Sigmoid colon (tissue), 4 donors: Measurements from ENCODE around the gene TRIM33.

Experiments
- EP300 ChIP-seq, 4 donors: sonication (generic); formaldehyde crosslinking; IDR thresholded peaks; one replicate each; pipeline ENCODE4 v1.6.1; 2017; ENCODE audit warnings: antibody characterized with exemption in 4 of 4
- TF ChIP-seq, protein P1 (sequence below), 4 experiments: fragments of 450-650 bp in 3 of 4; fragments of 200-600 bp in 1 of 4; IDR thresholded peaks; one replicate each; pipeline ENCODE4 v1.5.1; 2016 to 2019; ENCODE audit warnings: antibody characterized with exemption in 4 of 4, mild to moderate bottlenecking in 3 of 4, moderate library complexity in 2 of 4

DNA sequence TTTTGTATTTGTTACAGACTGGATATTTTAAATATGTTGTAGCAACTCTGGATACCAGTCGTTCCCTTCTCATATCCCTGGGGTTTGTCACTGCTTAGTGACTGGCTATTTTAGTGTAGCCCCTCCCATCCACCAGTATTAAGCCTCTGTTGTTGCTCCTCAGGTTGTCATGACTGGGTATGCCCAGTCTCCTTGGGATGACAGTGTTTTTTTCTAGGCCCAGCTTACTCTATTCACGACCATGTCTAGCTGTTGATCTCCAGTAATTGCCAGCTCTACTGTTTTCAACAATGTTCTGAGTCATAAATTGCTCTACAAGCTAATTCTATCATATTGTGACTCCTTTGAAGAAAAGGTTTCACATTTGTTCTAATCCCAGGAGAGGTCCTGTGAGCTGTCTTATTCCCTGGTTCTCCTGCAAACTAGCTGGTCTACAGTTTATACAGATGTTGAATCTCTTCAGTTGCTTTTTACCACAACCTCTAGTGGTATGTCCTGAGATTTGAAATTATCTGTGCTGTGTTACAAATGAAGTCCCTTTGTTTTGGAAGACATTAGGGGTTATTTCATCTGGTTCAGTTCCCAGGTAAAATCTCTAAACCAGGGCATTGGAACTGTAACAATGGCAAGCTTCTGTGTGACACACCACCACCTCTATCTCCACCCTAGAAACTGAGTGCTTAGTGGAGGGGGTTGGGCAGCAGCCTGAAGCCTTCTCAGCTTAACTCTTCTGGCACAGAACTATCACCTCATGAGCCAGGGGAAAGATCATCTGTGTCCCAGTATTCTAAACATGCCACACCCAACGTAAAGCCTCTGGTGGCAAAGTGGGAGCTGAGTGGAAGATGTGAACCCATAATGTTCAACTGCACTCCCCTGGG, 124.6 kb downstream of the TRIM33 start:
- no peak for TF ChIP-seq EP300 (IDR thresholded peaks at IDR 0.05)
- TF ChIP-seq, protein P1, sequence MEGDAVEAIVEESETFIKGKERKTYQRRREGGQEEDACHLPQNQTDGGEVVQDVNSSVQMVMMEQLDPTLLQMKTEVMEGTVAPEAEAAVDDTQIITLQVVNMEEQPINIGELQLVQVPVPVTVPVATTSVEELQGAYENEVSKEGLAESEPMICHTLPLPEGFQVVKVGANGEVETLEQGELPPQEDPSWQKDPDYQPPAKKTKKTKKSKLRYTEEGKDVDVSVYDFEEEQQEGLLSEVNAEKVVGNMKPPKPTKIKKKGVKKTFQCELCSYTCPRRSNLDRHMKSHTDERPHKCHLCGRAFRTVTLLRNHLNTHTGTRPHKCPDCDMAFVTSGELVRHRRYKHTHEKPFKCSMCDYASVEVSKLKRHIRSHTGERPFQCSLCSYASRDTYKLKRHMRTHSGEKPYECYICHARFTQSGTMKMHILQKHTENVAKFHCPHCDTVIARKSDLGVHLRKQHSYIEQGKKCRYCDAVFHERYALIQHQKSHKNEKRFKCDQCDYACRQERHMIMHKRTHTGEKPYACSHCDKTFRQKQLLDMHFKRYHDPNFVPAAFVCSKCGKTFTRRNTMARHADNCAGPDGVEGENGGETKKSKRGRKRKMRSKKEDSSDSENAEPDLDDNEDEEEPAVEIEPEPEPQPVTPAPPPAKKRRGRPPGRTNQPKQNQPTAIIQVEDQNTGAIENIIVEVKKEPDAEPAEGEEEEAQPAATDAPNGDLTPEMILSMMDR (IDR thresholded peaks at IDR 0.05) = no peak
